Activated T-helper 2 cell treated with anti-CD3 and anti-CD28 coated beads, Interferon-gamma antibody, Interleukin-2, Interleukin-4, amounts not matched to agents 10 μg/mL and 5 μg/mL and 100 μg/mL, durations not matched to agents 14 hours and 24 hours and 36 hours (primary cell): ENCODE results near the gene FAIM2. TPM values are rescaled to one million over a fixed set of nuclear protein-coding genes. Genes with fewer than 3 reads are reported as not detected.

Source experiments
- DNase-seq: peaks from one replicate; pipeline ENCODE4 v3.0.0; 2021; ENCODE audit warnings: low spot score
- H3K27ac Mint-ChIP-seq: one replicate; pipeline ENCODE4 v1.8.0; 2021; ENCODE audit warnings: mixed read lengths
- H3K27me3 Mint-ChIP-seq: one replicate; pipeline ENCODE4 v1.8.0; 2021; ENCODE audit warnings: low read depth, mixed read lengths
- H3K36me3 Mint-ChIP-seq: one replicate; pipeline ENCODE4 v1.8.0; 2021; ENCODE audit warnings: low read depth, mixed read lengths
- H3K4me1 Mint-ChIP-seq: one replicate; pipeline ENCODE4 v1.8.0; 2021; ENCODE audit warnings: low read depth, mixed read lengths
- H3K4me3 Mint-ChIP-seq: one replicate; pipeline ENCODE4 v1.8.0; 2021; ENCODE audit warnings: low read depth, mild to moderate bottlenecking, moderate library complexity, mixed read lengths
- H3K9me3 Mint-ChIP-seq: one replicate; pipeline ENCODE4 v1.8.0; 2021; ENCODE audit warnings: mixed read lengths
- intact Hi-C: fragments of 100-400 bp; cut with micrococcal nuclease; formaldehyde crosslinking; loops from one replicate; pipeline ENCODE4 v1.15.1; 2023
- total RNA-seq: library from RNA; stranded (reverse); gene quantifications from 2 replicates; pipeline ENCODE4 v1.2.3, GENCODE V29; 2022

The FAIM2 gene
- total RNA-seq, 1 donor from 2014 or later, result 0.23 TPM

GRCh38 chr12:49894751-49895148 lies 8.9 kb downstream of the FAIM2 start:
- no peak overlapping the region for H3K4me3 Mint-ChIP-seq
- H3K27me3 Mint-ChIP-seq, result peaks cover 12% of the 10 kb centered on the region
- H3K4me1 Mint-ChIP-seq, result no peaks in the 10 kb centered on the region
- no peaks in the 10 kb centered on the region for H3K36me3 Mint-ChIP-seq
- DNase-seq, result no peak
- intact Hi-C loops, result no loop called here
- H3K9me3 Mint-ChIP-seq, result no peaks in the 10 kb centered on the region
- no peak overlapping the region for H3K27ac Mint-ChIP-seq

GRCh38 chr12:49893753-49894750 lies 9.6 kb downstream of the FAIM2 start:
- no peaks in the 10 kb centered on the region for H3K36me3 Mint-ChIP-seq
- no peak for DNase-seq

GRCh38 chr12:49892732-49893317 lies 10.9 kb downstream of the FAIM2 start:
- peaks cover 4% of the 10 kb centered on the region for H3K27me3 Mint-ChIP-seq
- no peak overlapping the region for H3K4me3 Mint-ChIP-seq
- no peak overlapping the region for H3K27ac Mint-ChIP-seq
- no peaks in the 10 kb centered on the region for H3K9me3 Mint-ChIP-seq
- no peak for DNase-seq
- no peaks in the 10 kb centered on the region for H3K4me1 Mint-ChIP-seq
- intact Hi-C loops, result no loop called here
- no peaks in the 10 kb centered on the region for H3K36me3 Mint-ChIP-seq

More at GRCh38 chr12:49893753-49894750, 9.6 kb downstream of the FAIM2 start:
- H3K4me1 Mint-ChIP-seq, result no peaks in the 10 kb centered on the region
- no peaks in the 10 kb centered on the region for H3K9me3 Mint-ChIP-seq
- intact Hi-C loops, result no loop called here
- H3K27ac Mint-ChIP-seq, result no peak overlapping the region
- no peak overlapping the region for H3K4me3 Mint-ChIP-seq
- H3K27me3 Mint-ChIP-seq, result peaks cover 8% of the 10 kb centered on the region

GRCh38 chr12:49892084-49892731 lies 11.5 kb downstream of the FAIM2 start:
- Mint-ChIP-seq H3K4me1 (no peaks in the 10 kb centered on the region), H3K36me3 (no peaks in the 10 kb centered on the region), H3K4me3 (no peak overlapping the region), H3K9me3 (no peaks in the 10 kb centered on the region), H3K27me3 (peaks cover 4% of the 10 kb centered on the region), H3K27ac (no peak overlapping the region)
- intact Hi-C loops, result no loop called here
- DNase-seq, result no peak

- no peak for DNase-seq
- no peaks in the 10 kb centered on the region for H3K4me1 Mint-ChIP-seq
- H3K36me3 Mint-ChIP-seq, result no peaks in the 10 kb centered on the region
- H3K27me3 Mint-ChIP-seq, result peaks cover 4% of the 10 kb centered on the region
- H3K9me3 Mint-ChIP-seq, result no peaks in the 10 kb centered on the region
- intact Hi-C loops, result no loop called here
- no peak overlapping the region for H3K27ac Mint-ChIP-seq
- no peak overlapping the region for H3K4me3 Mint-ChIP-seq
Measured at GRCh38 chr12:49891476-49891875, 12.2 kb downstream of the FAIM2 start.

GRCh38 chr12:49891012-49891411 lies 12.7 kb downstream of the FAIM2 start:
- H3K36me3 Mint-ChIP-seq, result no peaks in the 10 kb centered on the region
- intact Hi-C loops, result no loop called here
- H3K4me3 Mint-ChIP-seq, result no peak overlapping the region

GRCh38 chr12:49890096-49890461 lies 13.6 kb downstream of the FAIM2 start:
- Mint-ChIP-seq H3K9me3 (no peaks in the 10 kb centered on the region), H3K4me1 (no peaks in the 10 kb centered on the region), H3K4me3 (no peak overlapping the region), H3K27me3 (peaks cover 4% of the 10 kb centered on the region), H3K27ac (no peak overlapping the region), H3K36me3 (no peaks in the 10 kb centered on the region)
- intact Hi-C loops, result no loop called here
- no peak for DNase-seq

More at GRCh38 chr12:49891012-49891411, 12.7 kb downstream of the FAIM2 start:
- Mint-ChIP-seq H3K9me3 (no peaks in the 10 kb centered on the region), H3K27me3 (peaks cover 4% of the 10 kb centered on the region), H3K4me1 (no peaks in the 10 kb centered on the region), H3K27ac (no peak overlapping the region)
- no peak for DNase-seq

- H3K4me3 Mint-ChIP-seq, result no peak overlapping the region
- intact Hi-C loops, result no loop called here
- H3K9me3 Mint-ChIP-seq, result no peaks in the 10 kb centered on the region
- no peaks in the 10 kb centered on the region for H3K4me1 Mint-ChIP-seq
- peaks cover 4% of the 10 kb centered on the region for H3K27me3 Mint-ChIP-seq
- H3K36me3 Mint-ChIP-seq, result no peaks in the 10 kb centered on the region
- no peak overlapping the region for H3K27ac Mint-ChIP-seq
- no peak for DNase-seq
Measured at GRCh38 chr12:49889361-49890095, 14.2 kb downstream of the FAIM2 start.

GRCh38 chr12:49888461-49889151 lies 15.1 kb downstream of the FAIM2 start:
- Mint-ChIP-seq H3K4me3 (no peak overlapping the region), H3K9me3 (no peaks in the 10 kb centered on the region), H3K27ac (no peak overlapping the region), H3K36me3 (no peaks in the 10 kb centered on the region), H3K27me3 (peaks cover 8% of the 10 kb centered on the region), H3K4me1 (no peaks in the 10 kb centered on the region)
- no peak for DNase-seq
- intact Hi-C loops, result no loop called here

GRCh38 chr12:49887536-49888401 lies 15.9 kb downstream of the FAIM2 start:
- DNase-seq, result no peak
- Mint-ChIP-seq H3K4me3 (no peak overlapping the region), H3K36me3 (no peaks in the 10 kb centered on the region), H3K27me3 (peaks cover 10% of the 10 kb centered on the region), H3K9me3 (no peaks in the 10 kb centered on the region), H3K27ac (no peak overlapping the region), H3K4me1 (no peaks in the 10 kb centered on the region)
- intact Hi-C loops, result no loop called here

- no peak for DNase-seq
- Mint-ChIP-seq H3K9me3 (no peaks in the 10 kb centered on the region), H3K4me3 (no peak overlapping the region), H3K36me3 (no peaks in the 10 kb centered on the region), H3K27ac (no peak overlapping the region), H3K4me1 (no peaks in the 10 kb centered on the region), H3K27me3 (peaks cover 7% of the 10 kb centered on the region)
- intact Hi-C loops, result no loop called here
Measured at GRCh38 chr12:49887091-49887490, 16.6 kb downstream of the FAIM2 start.
